ENCODE results near the gene ZBTB38.

ZBTB38 gene, protein sequence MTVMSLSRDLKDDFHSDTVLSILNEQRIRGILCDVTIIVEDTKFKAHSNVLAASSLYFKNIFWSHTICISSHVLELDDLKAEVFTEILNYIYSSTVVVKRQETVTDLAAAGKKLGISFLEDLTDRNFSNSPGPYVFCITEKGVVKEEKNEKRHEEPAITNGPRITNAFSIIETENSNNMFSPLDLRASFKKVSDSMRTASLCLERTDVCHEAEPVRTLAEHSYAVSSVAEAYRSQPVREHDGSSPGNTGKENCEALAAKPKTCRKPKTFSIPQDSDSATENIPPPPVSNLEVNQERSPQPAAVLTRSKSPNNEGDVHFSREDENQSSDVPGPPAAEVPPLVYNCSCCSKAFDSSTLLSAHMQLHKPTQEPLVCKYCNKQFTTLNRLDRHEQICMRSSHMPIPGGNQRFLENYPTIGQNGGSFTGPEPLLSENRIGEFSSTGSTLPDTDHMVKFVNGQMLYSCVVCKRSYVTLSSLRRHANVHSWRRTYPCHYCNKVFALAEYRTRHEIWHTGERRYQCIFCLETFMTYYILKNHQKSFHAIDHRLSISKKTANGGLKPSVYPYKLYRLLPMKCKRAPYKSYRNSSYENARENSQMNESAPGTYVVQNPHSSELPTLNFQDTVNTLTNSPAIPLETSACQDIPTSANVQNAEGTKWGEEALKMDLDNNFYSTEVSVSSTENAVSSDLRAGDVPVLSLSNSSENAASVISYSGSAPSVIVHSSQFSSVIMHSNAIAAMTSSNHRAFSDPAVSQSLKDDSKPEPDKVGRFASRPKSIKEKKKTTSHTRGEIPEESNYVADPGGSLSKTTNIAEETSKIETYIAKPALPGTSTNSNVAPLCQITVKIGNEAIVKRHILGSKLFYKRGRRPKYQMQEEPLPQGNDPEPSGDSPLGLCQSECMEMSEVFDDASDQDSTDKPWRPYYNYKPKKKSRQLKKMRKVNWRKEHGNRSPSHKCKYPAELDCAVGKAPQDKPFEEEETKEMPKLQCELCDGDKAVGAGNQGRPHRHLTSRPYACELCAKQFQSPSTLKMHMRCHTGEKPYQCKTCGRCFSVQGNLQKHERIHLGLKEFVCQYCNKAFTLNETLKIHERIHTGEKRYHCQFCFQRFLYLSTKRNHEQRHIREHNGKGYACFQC (N-terminal part only)

GRCh38 chr3:141368062-141368924, at the start of gene ZBTB38:
Gene ZBTB38 (plus strand): TSS chr3:141368504. CDS start chr3:141442389, 73,885 bp downstream.
- no peak for DNase-seq

- DNase-seq: no peak
Observed at GRCh38 chr3:141320399-141321108, 47.8 kb upstream of the ZBTB38 start.

DNA sequence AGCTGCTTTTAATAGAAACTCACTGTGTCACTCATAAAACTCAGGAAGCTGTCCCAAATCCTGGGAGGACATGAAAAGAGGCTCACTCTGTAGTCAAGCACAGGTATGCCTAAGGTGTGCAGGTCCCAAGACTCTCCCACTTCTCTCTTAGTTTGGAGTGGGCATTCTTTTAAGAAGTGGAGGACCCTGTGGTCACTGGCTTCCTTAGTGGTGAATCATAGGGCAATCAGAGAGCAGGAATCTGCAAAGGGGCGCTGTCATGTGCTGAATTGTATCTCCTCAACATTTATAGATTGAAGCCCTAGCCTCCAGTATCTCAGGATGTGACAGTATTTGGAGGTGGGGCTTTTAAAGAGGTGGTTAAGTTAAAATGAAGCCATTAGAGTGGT, 47.2 kb upstream of the ZBTB38 start:
- peak; percentile 25 for DNase-seq

DNA sequence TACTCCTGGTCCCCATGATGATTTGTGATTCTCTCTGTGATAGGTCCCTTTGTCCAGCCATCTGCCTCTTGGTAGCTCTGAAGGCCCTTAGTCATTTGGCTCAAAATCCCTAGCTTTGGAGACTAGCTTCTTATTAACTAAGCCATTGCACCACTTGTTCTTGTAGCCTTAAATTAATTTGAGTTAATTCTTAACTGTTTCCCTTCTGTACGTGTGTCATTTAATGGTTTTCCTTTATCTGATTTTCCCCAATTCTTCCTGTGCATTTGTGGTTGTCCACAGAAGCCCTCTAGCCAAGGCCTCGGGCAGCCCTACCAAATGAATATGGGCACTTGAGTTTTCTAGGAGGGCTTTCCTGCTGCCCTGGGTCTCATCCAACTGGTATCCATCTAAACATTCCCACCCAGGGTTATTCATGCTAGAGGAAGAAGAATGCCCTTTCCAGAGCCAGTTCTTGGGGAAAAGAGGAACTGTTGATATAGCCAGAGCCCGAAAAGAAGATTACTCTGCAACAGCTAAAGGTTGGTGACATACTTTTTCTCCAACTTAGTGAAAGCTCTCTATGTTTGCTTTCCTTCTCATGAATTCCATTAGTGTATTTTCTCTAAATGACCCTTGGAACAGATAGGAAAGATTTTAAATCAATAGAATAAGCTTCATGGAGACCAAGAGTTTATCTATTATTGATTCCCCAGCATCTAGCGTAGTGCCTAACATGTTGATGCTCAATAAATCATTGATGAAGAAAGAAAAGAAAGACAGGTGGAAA, 44.2 kb upstream of the ZBTB38 start:
- DNase-seq: no peak

GRCh38 chr3:141326123-141326522, 42.2 kb upstream of the ZBTB38 start:
- DNase-seq: no peak

- no peak for DNase-seq
Observed at GRCh38 chr3:141326626-141327025, 41.7 kb upstream of the ZBTB38 start.

- no peak for DNase-seq
Observed at GRCh38 chr3:141328286-141329166, 39.8 kb upstream of the ZBTB38 start.

GRCh38 chr3:141330235-141330634, 38.1 kb upstream of the ZBTB38 start:
- no peak for DNase-seq

- no peak for DNase-seq
Observed at GRCh38 chr3:141330718-141331376, 37.5 kb upstream of the ZBTB38 start.

DNA sequence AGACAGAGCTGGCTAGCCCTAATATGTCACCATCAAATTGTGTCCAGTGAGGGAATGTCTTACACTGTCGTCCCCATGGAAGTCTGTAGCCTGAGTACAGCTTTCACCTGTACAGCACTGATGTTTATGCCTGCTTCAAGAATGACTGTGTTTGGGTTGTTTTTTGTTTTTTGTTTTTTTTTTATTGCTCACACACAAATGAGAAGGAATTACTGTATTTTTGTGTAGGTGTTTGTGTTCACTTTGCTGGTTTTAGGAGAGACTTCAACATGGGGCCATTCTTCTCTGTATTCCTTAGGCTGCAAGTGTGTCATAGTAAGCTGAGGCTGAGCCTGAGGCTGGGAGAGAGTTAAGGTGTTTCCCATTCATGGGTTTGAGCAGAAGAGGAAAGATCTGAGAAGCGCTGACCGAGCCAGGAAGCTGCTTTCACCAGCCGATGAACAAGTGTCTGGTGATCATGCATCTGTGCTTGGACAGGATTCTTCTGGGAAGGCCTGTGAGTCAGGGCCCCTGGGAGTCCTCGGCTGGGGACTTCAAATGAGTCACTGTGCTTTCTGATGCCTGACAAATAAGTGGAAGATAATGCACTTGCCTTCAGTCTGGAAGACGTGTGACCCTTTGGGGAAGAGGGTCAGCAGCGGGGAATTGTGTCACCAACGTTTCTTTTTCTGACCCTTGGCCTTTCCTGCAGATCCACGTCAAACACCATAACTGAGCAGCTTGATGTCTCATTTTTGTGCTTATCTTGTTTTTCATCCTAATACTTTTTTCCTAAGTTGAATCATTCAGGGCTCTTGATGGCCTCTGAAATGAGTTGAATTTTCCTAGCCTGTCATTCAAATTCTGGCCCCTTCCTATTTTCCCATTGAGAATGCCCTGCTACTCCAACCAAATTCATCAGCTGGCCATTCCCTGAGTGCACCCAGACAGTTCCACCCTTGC, 36.7 kb upstream of the ZBTB38 start:
- DNase-seq: no peak

DNA sequence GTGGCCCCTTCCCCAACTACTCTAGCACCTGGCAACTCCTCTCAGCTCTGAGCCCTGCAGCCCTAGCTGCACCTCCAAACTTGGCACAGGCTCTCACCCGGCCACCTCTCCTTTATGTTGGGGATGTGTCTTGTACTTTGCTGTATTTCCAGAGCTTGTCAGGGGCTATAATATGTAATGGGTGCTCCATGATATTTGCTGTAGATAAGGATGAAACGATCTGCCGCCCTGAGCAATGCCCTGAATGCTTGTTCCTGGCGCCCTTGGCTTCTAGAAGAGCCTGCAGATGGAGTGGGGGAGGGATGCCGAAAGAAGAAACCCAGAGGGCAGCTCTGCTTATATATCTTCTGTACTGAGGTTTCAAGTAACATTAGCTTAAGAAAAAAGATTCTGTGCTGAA, 35.9 kb upstream of the ZBTB38 start:
- no peak for DNase-seq

DNA sequence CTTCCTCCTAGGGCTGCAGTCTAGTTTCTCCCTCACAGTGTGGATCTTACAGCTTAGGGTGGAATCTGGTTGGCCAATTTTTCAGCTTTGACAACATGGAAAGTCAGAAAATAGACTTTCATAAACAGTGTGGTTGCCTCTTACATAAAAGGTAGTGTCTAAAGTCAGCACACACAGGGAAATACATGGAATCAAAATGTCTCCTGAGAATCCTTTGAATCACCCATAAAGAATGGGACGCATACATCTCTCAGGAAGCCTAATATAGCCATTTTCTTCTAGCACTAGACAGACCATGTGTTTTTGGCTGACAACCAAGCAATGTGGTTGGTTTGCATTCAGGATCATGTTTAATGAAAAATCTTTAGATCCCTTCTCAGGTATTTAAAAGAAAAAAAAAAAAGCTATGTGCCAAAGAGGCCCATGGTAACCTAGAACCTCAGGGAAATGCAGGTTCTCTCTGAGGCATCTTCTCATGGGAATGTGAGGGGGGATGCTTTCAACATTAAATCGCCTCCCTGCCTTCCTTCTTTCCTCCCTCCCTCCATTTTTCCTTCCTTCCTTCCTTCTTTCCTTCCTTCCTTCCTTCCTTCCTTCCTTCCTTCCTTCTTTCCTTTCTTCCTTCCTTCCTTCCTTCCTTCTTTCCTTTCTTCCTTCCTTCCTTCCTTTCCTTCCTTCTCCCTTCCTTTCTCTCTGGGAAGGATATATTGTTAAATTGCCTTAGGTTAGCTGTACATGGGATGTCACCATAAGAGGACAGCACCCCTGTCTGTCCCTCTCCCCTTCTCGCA, 34.3 kb upstream of the ZBTB38 start:
- no peak for DNase-seq

- DNase-seq: no peak
Observed at GRCh38 chr3:141334627-141335250, 33.6 kb upstream of the ZBTB38 start.

DNA sequence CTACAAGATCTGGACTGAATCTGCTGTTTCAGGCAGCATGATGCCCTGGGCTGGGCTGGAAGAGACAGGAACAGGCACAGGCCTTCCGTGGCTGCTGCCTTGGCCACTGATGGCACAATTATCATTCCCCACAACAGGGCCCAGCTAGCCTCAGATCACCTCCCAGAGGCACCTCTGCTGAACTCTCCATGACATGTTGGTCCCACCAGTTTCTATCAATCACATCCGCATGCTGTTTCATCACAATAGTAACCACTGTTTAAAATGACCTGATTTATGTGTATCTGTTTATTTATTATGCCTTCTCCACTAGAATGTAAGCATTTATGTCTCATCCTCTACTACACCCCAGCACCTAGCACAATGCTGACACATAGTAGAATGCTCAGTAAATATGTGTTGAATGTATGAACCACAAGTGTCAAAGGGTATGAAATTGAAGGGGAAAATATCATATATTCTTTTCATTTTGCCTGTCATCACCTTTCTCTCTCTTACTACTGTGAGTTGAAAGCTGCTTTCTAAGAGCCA, 32.7 kb upstream of the ZBTB38 start:
- DNase-seq: no peak

- no peak for DNase-seq
Observed at GRCh38 chr3:141336672-141337522, 31.4 kb upstream of the ZBTB38 start.

DNA sequence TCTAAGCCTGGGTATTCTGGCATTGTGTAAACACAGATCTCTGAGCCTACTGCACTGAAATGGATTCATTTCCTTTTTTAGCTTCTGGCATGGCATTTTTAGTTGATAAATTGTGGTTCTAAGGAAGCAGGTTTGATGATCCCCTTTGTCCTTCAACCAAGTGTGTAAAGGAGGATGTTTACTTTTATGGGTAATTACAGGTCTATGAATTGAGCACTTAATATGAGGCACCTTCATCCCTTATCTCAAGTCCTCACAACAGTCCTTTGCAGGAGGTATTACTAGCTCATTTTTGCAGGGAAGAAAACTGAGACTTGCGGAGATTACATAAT, 30.8 kb upstream of the ZBTB38 start:
- DNase-seq: no peak
